ENCODE results near the gene ZXDA.

Gene ZXDA

DNA sequence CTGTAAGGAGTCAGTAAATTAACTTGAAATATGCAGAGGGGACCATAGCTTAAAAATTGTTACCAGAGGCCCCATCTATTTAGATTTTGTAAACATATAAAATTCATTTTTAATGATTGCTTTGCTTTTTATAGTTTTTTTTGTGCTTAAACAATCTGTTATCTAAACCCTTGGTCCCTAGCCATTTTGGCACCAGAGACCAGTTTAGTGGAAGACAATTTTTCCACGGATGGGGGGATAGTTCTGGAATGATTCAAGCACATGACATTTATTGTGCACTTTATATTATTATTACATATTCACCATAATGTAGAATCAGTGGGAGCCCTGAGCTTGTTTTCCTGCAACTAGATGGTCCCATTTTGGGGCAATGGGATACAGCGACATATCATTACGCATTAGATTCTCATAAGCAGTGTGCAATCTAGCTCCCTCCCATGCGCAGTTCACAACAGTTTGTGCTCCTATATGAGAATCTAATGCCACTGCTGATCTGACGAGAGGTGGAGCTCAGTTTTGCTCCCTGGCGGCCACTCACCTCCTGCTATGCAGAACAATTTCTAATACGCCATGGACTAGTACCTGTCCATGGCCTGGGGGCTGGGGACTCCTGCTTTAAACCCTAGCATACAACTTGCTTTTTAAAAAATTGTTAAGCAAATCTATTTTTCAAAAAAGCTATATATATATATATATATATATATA lies 5.9 kb downstream of the ZXDA start:
- peaks cover 6% of the 10 kb centered on the region for H3K36me3 Mint-ChIP-seq
- H3K27ac Mint-ChIP-seq = no peak overlapping the region
- H3K27me3 Mint-ChIP-seq = no peaks in the 10 kb centered on the region
- H3K4me1 Mint-ChIP-seq = peaks cover 21% of the 10 kb centered on the region
- no peaks in the 10 kb centered on the region for H3K9me3 Mint-ChIP-seq
- ATAC-seq = no peak
- H3K4me3 Mint-ChIP-seq = no peak overlapping the region

DNA sequence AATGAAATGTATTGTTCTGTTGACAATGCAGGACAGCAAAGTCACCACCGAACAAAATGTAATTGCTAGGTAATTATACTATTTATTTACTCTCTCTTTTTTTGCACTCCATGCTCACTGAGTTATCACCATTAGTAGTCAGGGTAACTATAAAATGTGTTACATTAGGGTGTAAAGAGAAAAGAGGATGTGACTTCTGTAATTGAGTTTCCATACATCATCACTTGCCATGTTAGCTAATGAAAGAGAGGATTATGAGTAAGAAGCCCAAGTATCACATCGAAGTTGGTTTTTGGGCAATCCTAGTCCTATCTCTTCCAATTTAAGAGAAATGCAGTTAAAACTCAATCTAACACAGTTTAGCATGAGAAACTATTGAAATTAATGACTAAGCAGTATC lies 7.6 kb downstream of the ZXDA start:
- H3K27ac Mint-ChIP-seq = no peak overlapping the region
- H3K27me3 Mint-ChIP-seq = no peaks in the 10 kb centered on the region
- ATAC-seq = no peak
- H3K4me1 Mint-ChIP-seq = peaks cover 21% of the 10 kb centered on the region
- H3K9me3 Mint-ChIP-seq = no peaks in the 10 kb centered on the region
- no peak overlapping the region for H3K4me3 Mint-ChIP-seq
- peaks cover 7% of the 10 kb centered on the region for H3K36me3 Mint-ChIP-seq

DNA sequence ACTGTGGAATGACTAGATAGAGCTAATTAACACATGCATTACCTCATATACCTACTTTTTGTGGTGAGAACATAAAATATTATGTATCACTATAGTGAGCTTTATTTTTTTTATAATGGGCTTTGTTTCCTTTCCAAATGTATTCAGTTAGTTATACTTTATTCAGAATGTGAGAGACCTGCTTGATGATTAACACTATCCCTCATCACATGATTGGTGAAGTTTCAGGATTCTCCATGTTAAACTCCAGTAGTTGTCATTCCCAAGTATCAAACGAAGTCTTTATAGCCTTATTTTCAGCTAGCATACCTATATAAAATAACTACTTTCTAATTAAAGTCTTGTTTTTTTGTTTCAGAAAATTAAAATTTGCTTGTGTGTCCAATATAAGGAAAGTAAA lies 8.8 kb downstream of the ZXDA start:
- Mint-ChIP-seq H3K4me3 (no peak overlapping the region), H3K36me3 (peaks cover 11% of the 10 kb centered on the region), H3K27me3 (no peaks in the 10 kb centered on the region), H3K9me3 (no peaks in the 10 kb centered on the region), H3K27ac (no peak overlapping the region), H3K4me1 (peaks cover 20% of the 10 kb centered on the region)
- no peak for ATAC-seq

DNA sequence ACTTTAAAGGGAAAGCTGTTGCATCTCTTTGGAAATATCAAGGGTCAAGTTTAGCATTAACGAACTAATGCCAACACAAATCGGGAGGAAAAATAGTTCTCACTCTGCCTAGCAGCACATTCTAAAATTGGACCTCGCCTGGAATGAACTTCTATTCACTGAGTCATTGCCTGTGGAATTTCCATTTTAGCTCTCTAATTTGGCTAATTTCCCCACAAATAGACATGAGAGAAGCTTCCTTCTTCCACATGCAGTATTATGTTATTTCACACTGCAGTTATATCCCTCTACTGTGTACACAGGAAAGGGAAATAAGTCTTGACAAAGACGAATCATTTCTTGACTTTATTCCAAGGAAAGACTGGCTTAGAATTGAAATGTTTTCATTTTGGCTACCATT lies 9.3 kb downstream of the ZXDA start:
- H3K36me3 Mint-ChIP-seq = peaks cover 8% of the 10 kb centered on the region
- H3K9me3 Mint-ChIP-seq = no peaks in the 10 kb centered on the region
- H3K27ac Mint-ChIP-seq = no peak overlapping the region
- H3K4me3 Mint-ChIP-seq = no peak overlapping the region
- ATAC-seq = no peak
- peaks cover 15% of the 10 kb centered on the region for H3K4me1 Mint-ChIP-seq
- no peaks in the 10 kb centered on the region for H3K27me3 Mint-ChIP-seq

DNA sequence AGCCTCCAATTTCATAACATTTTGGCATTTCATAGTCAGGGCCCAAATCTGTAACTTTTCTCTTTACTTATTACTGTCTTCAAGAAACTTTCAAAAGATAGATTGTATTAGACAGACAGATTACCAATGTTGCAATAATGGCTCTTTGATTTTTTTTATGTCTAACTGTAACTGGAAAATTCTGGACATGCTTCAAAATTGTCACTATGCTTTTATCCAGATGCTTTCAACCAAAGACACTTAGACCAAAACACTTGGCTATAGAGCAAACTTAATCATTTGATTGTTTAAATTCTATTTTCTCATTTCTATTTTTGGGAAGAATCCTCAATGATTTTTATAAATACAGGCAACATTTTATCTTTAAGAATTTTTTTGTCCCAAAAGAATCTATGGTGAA lies 10.4 kb downstream of the ZXDA start:
- Mint-ChIP-seq H3K27me3 (no peaks in the 10 kb centered on the region), H3K27ac (no peak overlapping the region), H3K36me3 (peaks cover 18% of the 10 kb centered on the region), H3K4me3 (no peak overlapping the region), H3K4me1 (peaks cover 21% of the 10 kb centered on the region), H3K9me3 (peaks cover 3% of the 10 kb centered on the region)
- ATAC-seq = no peak

DNA sequence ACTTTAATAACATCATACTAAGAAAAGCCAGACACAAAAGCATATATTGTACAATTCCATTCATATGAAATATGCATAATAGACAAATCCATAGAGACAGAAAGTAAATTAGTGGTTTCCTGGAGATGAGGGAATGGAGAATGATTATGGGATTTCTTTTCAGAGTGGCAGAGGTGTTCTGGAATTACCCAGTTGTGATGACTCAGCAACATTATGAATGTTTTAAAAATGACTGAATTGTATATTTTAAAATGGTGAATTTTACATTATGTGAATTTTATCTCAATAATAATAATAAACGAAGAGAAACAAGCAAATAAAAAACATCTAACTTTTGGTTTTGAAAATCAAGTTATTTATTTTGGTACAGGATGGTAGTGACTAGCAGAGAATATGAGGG lies 11.2 kb downstream of the ZXDA start:
- Mint-ChIP-seq H3K9me3 (peaks cover 7% of the 10 kb centered on the region), H3K27me3 (no peaks in the 10 kb centered on the region)
- no peak for ATAC-seq

DNA sequence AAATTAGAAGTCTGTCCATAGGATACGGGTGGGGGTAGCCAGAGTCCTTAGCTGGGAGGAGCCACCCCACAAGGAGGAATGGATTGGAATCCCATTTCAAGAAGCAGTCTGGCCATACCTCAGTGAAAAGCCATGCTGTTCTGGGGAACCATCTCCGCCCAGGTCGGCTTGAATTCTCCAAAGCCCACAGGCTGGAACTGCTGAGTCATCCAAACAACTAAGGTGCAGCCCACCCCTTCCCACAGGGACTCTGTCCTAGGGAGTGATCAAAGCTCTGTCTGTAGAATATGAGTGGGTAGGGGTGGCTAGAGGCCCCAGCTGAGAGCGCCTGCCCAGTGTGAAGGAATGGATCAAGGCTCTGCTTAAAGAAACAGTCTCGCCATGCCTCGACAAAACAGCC lies 38.8 kb downstream of the ZXDA start:
- H3K4me1 Mint-ChIP-seq = no peaks in the 10 kb centered on the region
- H3K4me3 Mint-ChIP-seq = no peak overlapping the region
- peaks cover 11% of the 10 kb centered on the region for H3K9me3 Mint-ChIP-seq
- peaks cover 20% of the 10 kb centered on the region for H3K36me3 Mint-ChIP-seq
- no peak overlapping the region for H3K27ac Mint-ChIP-seq
- ATAC-seq = no peak
- no peaks in the 10 kb centered on the region for H3K27me3 Mint-ChIP-seq

More for the DNA sequence above, 11.2 kb downstream of the ZXDA start:
- peaks cover 23% of the 10 kb centered on the region for H3K36me3 Mint-ChIP-seq
- peaks cover 29% of the 10 kb centered on the region for H3K4me1 Mint-ChIP-seq
- no peak overlapping the region for H3K27ac Mint-ChIP-seq
- no peak overlapping the region for H3K4me3 Mint-ChIP-seq
